NCI-H2029 (cell line): ENCODE measurements around the gene TXNRD3.

Source experiments
- DNase-seq: peaks from one replicate; lab custom pipeline; 2025; lab: John Stamatoyannopoulos, UW

TXNRD3 gene

DNA sequence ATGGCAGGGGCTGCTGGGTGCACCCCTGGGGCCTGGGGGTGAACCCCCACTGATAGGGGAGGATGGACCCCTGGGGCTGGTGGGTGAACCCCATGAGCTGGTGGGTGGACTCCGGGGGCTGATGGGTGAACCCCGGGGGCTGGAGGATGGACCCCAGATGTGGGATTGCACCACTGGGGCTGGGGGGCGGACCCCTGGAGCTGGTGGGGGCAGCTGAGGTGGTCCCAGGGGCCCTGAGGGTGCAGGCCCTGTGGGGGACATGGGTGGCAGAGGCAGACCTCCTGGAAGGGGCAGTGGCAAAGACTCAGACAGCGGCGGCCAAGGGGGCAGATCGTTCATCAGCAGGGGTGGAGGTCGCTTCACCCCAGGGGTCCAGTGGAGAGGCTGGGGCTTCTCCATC is 17.4 kb upstream of the TXNRD3 start:
- no peak for DNase-seq

GRCh38 chr3:126671521-126671920 is 16.6 kb upstream of the TXNRD3 start:
- DNase-seq, result no peak

- no peak for DNase-seq
These were observed 13.8 kb upstream of the TXNRD3 start for GRCh38 chr3:126668450-126669401.

DNA sequence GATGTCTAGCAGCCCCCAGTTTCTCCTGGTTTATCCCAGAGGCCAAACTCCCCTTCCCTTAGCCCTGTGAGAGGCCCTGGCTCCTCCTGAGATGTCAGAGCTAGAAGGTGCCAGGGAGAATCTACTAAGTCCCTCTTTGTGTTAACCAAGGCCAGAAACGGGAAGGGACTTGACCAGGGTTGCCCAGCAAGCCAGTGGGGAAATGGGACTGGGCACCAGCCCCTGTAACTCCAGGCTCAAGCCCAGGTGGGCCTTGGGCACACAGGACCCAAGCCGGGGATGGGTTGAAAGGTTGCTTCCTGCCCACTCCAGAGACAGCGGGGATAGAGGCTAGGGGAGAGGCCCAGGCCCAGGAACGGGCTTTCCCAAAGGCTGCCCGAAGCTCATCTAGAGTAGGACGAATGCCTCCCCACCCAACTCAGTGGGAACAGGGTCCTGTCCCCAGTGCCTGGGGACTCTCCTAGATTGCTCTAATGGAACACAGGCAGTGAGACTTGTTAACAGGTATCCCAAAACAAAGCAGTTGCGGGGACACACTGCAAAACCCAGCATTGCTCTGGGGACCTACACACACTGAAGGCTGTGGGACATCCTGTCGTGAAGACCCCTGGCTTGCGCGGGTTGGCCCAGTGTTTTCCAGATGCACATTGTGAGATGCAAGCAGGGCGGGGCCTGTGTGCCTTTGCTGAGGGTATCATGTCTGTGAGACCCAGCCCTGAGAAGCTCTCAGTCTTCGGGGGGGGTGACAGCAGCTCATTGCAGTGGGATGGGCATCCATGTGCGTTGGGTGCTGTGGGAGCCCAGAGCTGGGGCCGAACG is 12.9 kb upstream of the TXNRD3 start:
- no peak for DNase-seq

DNA sequence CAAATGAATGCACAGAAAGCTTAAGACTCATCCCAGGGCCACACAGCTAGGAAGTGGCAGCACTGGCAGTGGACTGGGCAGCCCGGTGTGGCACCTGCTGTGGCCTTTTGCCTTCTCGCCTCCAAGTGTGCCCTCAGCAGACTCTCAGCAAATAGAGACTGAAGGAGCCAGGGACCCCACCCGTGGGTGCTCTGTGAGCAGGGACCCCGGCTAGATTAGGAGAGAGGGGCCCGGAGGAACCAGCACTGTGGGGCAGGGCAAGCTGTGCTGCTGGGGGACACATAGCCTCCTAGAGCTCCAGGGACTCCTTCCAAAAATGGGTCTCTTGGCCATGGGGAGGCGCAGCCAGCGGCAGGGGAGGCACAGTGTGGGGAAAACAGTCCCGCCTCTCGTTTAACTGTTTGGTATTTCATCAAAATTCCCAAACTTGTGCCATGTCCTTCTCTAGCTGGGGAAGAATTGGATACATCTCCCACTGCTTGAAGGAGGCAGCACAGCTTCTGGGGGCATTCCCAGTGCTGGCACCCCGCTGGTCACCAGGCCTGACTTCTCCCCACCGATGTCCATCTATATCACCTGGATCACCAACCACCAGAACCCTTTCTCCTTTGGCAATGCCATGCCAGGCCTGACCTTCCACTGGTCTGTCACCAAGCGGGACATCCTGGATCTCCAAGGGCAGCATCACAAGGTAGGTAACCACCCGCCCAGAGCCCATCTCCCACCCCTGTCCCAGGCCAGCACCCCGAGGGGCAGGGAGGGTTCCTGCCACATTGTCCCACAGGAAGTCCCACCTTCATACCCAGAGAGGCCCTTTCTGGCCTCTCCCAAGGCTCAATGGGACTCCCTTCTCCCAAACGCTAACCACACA is 12.0 kb upstream of the TXNRD3 start:
- DNase-seq, result no peak

- no peak for DNase-seq
These were observed 11.2 kb upstream of the TXNRD3 start for GRCh38 chr3:126665959-126666657.

GRCh38 chr3:126665221-126665936 is 10.5 kb upstream of the TXNRD3 start:
- DNase-seq, result no peak

DNA sequence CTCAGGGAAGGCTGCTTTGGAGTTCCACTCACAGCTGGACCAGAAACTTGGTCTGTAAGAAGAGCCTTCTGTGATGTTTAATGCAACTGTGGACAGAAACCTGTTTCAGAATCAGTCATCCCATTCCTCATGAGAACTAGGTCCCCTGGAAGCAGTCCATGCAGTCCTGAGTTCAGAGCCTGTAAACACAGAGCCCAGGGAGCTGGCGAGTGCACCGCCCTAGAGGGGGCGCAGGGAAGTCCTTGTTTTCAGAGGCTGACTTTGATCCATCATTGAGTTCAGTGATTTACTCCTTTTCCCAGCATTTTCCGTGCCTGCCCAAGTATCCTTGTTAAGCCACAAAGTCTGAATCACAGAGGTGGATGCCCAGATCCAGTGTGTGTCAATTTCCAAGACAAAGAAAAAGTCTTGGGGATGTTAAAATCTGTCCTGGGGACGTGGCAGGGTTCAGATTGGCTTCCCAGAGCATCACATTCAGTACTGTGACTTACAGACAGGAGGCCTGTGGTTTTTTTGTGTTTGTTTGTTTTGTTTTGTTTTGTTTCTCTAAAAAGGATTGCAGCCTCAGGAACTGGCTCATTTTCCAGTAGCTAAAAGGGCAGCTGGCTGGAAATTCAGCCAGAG is 9.8 kb upstream of the TXNRD3 start:
- DNase-seq, result no peak

DNA sequence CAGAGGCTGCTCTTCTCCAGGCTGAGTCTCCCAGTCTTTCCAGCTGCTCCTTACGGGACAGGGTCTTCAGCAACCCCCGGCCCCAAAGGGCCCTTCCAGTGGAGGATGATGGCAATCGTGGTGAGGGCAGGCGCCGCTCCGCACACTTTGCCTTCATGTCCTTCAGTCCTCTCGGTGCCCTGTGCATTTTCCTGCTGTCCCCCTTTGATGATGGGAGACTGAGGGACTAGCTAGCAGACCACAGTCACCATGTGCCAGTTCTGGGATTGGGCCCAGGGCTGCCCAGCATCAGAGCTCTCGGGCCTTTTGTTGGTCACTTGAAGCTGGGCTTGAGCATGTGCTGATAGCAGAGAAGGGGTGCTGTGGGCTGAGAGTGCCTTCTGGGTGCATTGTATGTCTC is 8.8 kb upstream of the TXNRD3 start:
- no peak for DNase-seq

GRCh38 chr3:126663257-126663656 is 8.3 kb upstream of the TXNRD3 start:
- no peak for DNase-seq

- DNase-seq, result no peak
These were observed 6.8 kb upstream of the TXNRD3 start for GRCh38 chr3:126661532-126662364.

GRCh38 chr3:126659915-126660886 is 5.3 kb upstream of the TXNRD3 start:
- no peak for DNase-seq

GRCh38 chr3:126658584-126658983 is 3.7 kb upstream of the TXNRD3 start:
- DNase-seq, result no peak

DNA sequence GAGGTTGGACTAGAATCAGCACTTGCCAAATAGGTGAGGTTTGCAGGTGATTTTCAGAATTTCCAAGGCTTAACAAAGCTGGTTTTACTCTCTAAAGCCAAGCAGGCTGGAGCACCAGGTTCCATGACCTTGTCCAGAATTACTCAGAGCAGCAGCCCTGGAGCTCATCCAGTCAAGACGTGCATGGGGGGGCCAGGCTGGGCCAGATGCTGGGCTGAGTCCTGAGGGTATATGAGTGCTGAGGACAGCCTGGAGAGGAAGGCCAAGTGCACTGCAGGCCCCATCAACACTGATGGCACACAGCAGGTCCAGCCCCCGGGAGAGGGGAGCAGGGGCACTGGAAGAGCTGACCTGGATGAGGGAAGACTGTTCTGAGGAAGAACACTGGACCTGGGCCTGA is 3.0 kb upstream of the TXNRD3 start:
- DNase-seq, result no peak

- DNase-seq, result no peak
These were observed 1.6 kb upstream of the TXNRD3 start for GRCh38 chr3:126656371-126657134.

GRCh38 chr3:126655887-126656286 is 963 bp upstream of the TXNRD3 start:
- no peak for DNase-seq

DNA sequence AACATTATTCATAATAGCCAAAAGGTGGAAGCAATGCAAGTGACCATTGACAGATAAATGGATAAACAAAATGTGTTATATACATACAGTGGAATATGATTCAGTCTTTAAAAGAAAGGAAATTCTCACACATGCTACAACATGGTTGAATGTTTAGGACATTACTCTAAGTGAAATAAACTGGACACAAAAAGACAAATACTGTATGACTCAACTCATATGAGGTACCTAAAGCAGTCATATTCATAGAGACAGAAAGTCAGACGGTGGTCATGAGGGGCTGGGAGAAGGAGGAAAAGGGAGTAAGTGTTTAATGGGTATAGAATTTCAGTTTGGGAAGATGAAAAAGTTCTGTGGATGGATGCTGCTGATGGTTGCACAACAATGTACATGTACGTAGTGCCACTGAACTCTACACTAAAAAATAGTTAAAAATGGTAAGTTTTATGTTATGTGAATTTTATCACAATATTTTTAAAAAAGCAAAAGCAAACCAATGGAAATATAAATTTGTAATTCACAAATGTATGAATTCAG is 5.3 kb downstream of the TXNRD3 start:
- no peak for DNase-seq
